Activated T-helper 1 cell treated with anti-CD3 and anti-CD28 coated beads, Interleukin-12 subunit alpha, Interleukin-12 subunit beta, Interleukin-2, Interleukin-4 antibody, amounts not matched to agents 30 ng/mL and 10 ng/mL and 1 ng/mL, durations not matched to agents 14 hours and 24 hours and 36 hours (primary cell): ENCODE data around the gene INMT. TPM values are rescaled to one million over a fixed set of nuclear protein-coding genes. Genes with fewer than 3 reads are reported as not detected.
A peak's percentile ranks its signal among the peaks of the same experiment; 100 is the strongest.

Experiments
- DNase-seq: peaks from one replicate; pipeline ENCODE4 v3.0.0; 2021; ENCODE audit warnings: low spot score
- H3K27ac Mint-ChIP-seq: one replicate; pipeline ENCODE4 v1.8.0; 2021; ENCODE audit warnings: mild to moderate bottlenecking, mixed read lengths
- H3K27me3 Mint-ChIP-seq: one replicate; pipeline ENCODE4 v1.8.0; 2022; ENCODE audit warnings: mild to moderate bottlenecking, moderate library complexity, mixed read lengths; ENCODE audit not compliant: insufficient read depth
- H3K36me3 Mint-ChIP-seq: one replicate; pipeline ENCODE4 v1.8.0; 2021; ENCODE audit warnings: low read depth, mixed read lengths
- H3K4me1 Mint-ChIP-seq: one replicate; pipeline ENCODE4 v1.8.0; 2021; ENCODE audit warnings: low read depth, mixed read lengths
- H3K4me3 Mint-ChIP-seq: one replicate; pipeline ENCODE4 v1.8.0; 2021; ENCODE audit warnings: mild to moderate bottlenecking, moderate library complexity, mixed read lengths
- H3K9me3 Mint-ChIP-seq: one replicate; pipeline ENCODE4 v1.8.0; 2021; ENCODE audit warnings: mixed read lengths
- intact Hi-C: fragments of 100-400 bp; cut with micrococcal nuclease; formaldehyde crosslinking; loops from one replicate; pipeline ENCODE4 v1.15.1; 2024
- total RNA-seq: library from RNA; stranded (reverse); gene quantifications from 2 replicates; pipeline ENCODE4 v1.2.3, GENCODE V29; 2022

Gene INMT
- total RNA-seq, 1 donor from 2014 or later = 0.23 TPM

DNA sequence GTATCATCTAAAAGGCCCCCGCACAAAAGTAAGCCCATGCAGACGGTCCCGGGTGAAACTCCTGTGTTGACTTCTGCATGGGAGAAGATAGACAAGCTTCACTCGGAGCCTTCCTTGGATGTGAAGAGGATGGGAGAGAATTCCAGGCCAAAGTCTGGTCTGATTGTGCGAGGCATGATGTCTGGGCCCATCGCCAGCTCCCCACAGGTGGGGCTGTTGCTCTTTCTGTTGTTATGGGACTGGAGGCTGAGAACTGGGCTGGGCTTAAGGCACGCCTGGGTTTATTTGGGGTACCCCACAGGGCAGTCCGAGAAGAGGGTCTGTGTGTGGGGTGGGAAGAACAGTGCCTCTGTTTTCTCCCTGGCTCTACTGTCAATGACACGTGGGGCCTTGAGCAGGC is 33.9 kb downstream of the INMT start:
- H3K4me3 Mint-ChIP-seq = no peak overlapping the region
- intact Hi-C loops = no loop called here
- no peaks in the 10 kb centered on the region for H3K27me3 Mint-ChIP-seq
- no peak overlapping the region for H3K27ac Mint-ChIP-seq
- no peak for DNase-seq
- no peaks in the 10 kb centered on the region for H3K4me1 Mint-ChIP-seq
- H3K36me3 Mint-ChIP-seq = no peaks in the 10 kb centered on the region
- no peaks in the 10 kb centered on the region for H3K9me3 Mint-ChIP-seq

GRCh38 chr7:30787486-30787885 is 35.6 kb downstream of the INMT start:
- Mint-ChIP-seq H3K27ac (no peak overlapping the region), H3K36me3 (no peaks in the 10 kb centered on the region), H3K27me3 (no peaks in the 10 kb centered on the region), H3K4me3 (no peak overlapping the region), H3K9me3 (no peaks in the 10 kb centered on the region), H3K4me1 (no peaks in the 10 kb centered on the region)
- no peak for DNase-seq
- intact Hi-C loops = no loop called here

DNA sequence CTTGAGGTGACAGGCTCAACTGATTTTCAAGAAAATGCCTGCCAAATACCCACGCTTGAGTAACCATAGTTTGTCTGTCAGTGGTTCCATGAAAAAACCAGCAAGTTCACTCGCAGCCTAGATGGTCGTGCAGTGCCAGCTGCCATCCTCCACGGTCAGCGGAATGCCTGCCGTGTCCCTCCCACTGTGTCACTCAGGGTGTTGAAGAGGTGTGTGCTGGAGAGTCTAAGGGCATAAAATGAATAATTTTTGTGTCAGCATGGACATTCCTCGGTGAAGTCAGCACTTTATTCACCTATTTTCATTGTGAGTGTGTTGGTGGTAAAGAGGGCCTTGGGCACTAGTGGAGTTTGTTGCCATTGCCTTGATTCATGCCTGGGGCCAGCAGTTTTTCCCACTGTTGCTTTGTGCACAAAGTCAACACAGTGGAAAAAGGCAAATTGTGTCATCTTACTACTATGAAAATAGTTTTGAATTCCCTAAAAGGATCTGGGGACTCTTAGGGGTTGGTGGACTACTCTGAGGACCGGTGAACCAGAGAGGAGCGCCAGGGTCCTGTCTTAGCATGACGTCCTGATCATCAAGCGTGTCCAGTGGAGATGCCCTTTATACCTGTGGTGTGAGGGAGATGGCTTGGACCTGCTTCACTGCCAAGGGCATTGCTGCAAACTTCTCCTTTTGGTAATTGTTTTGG is 36.9 kb downstream of the INMT start:
- no peaks in the 10 kb centered on the region for H3K36me3 Mint-ChIP-seq
- intact Hi-C loops = no loop called here
- H3K4me3 Mint-ChIP-seq = no peak overlapping the region
- no peak for DNase-seq
- H3K27ac Mint-ChIP-seq = no peak overlapping the region
- H3K9me3 Mint-ChIP-seq = no peaks in the 10 kb centered on the region
- H3K4me1 Mint-ChIP-seq = no peaks in the 10 kb centered on the region
- no peaks in the 10 kb centered on the region for H3K27me3 Mint-ChIP-seq

- no peak overlapping the region for H3K27ac Mint-ChIP-seq
- DNase-seq = no peak
- no peaks in the 10 kb centered on the region for H3K9me3 Mint-ChIP-seq
- H3K4me3 Mint-ChIP-seq = no peak overlapping the region
- no peaks in the 10 kb centered on the region for H3K27me3 Mint-ChIP-seq
- H3K4me1 Mint-ChIP-seq = no peaks in the 10 kb centered on the region
- no peaks in the 10 kb centered on the region for H3K36me3 Mint-ChIP-seq
- intact Hi-C loops = no loop called here
Observed at GRCh38 chr7:30789334-30789711, 37.4 kb downstream of the INMT start.

DNA sequence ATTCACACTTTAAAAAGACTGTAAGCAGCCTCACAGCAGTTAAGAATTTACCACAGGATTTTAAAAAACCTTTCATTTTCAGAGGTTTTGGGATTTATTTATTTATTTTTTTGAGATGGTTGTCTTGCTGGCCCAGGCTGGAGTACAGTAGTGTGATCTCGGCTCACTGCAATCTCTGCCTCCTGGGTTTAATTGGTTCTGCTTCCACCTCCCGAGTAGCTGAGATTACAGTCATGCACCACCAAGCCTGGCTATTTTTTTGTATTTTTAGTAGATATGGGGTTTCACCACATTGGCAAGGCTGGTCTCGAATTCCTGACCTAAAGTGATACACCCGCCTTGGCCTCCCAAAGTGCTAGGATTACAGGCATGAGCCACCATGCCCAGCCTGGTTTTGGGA is 38.4 kb downstream of the INMT start:
- H3K4me3 Mint-ChIP-seq = no peak overlapping the region
- no peaks in the 10 kb centered on the region for H3K9me3 Mint-ChIP-seq
- DNase-seq = no peak
- H3K27me3 Mint-ChIP-seq = no peaks in the 10 kb centered on the region
- intact Hi-C loops = no loop called here
- no peak overlapping the region for H3K27ac Mint-ChIP-seq
- H3K4me1 Mint-ChIP-seq = no peaks in the 10 kb centered on the region
- no peaks in the 10 kb centered on the region for H3K36me3 Mint-ChIP-seq

DNA sequence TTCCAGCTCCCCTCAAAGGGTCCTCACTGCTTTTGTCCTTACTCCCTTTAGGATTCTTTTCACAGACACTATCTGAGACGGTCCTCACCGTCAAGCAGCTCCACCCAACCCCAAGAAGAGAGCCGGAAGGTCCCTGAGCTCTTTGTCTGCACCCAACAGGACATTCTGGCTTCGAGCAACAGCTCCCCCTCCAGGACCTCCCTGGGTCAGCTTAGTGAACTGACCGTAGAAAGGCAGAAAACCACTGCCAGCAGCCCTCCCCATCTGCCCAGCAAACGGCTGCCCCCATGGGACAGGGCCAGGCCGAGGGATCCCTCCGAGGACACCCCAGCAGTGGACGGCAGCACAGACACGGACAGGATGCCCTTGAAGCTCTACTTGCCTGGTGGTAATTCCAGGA is 39.2 kb downstream of the INMT start:
- no peaks in the 10 kb centered on the region for H3K36me3 Mint-ChIP-seq
- DNase-seq = no peak
- no peaks in the 10 kb centered on the region for H3K9me3 Mint-ChIP-seq
- no peaks in the 10 kb centered on the region for H3K27me3 Mint-ChIP-seq
- H3K4me1 Mint-ChIP-seq = peaks cover 6% of the 10 kb centered on the region
- intact Hi-C loops = no loop called here
- H3K27ac Mint-ChIP-seq = no peak overlapping the region
- no peak overlapping the region for H3K4me3 Mint-ChIP-seq

- Mint-ChIP-seq H3K36me3 (no peaks in the 10 kb centered on the region), H3K4me1 (peaks cover 22% of the 10 kb centered on the region), H3K27me3 (no peaks in the 10 kb centered on the region), H3K4me3 (no peak overlapping the region), H3K27ac (no peak overlapping the region), H3K9me3 (no peaks in the 10 kb centered on the region)
- intact Hi-C loops = no loop called here
- no peak for DNase-seq
Observed at GRCh38 chr7:30795161-30795948, 43.4 kb downstream of the INMT start.

DNA sequence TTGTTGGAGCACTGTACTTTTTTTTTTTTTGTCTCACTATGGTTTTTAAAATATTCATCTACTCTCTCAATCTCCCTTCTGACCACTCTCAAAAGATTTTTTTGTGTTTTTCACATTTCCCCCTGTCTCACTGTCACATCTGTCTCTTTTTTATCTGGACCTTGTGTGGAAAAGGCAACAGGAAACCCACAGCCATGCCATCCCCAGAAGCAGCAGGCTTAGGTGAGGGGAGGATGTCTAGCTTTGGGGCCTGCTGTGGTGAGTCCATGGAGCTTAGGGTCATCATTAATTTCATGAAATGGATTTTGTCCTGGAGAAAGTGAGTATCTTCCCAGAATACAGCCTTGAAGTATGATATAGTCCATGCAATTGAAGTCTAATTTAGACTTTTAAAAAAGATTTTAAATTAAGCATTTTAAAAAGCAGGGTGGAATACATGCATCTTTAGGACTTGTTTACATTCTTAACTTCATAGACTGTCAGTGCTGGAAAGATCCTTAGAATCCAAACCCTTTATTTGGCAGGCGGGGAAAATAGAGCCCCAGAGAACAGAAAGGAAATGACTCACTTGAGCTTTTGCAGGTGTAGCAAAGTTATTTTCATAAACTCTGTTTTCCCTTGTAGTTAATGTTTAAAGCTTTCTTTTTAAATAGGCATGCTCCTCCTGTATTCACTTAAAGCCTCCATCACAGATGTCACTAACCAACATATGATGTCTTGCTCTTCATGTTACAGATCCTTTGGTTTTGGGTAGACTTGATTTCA is 44.4 kb downstream of the INMT start:
- Mint-ChIP-seq H3K27ac (peak overlapping the region; percentile 30), H3K4me1 (peaks cover 22% of the 10 kb centered on the region), H3K36me3 (no peaks in the 10 kb centered on the region), H3K9me3 (no peaks in the 10 kb centered on the region), H3K27me3 (no peaks in the 10 kb centered on the region), H3K4me3 (no peak overlapping the region)
- DNase-seq = no peak
- intact Hi-C loops = no loop called here

- Mint-ChIP-seq H3K4me3 (no peak overlapping the region), H3K9me3 (no peaks in the 10 kb centered on the region), H3K27me3 (no peaks in the 10 kb centered on the region), H3K27ac (no peak overlapping the region), H3K36me3 (no peaks in the 10 kb centered on the region), H3K4me1 (peaks cover 22% of the 10 kb centered on the region)
- DNase-seq = no peak
- intact Hi-C loops = no loop called here
Observed at GRCh38 chr7:30797176-30798040, 45.5 kb downstream of the INMT start.

DNA sequence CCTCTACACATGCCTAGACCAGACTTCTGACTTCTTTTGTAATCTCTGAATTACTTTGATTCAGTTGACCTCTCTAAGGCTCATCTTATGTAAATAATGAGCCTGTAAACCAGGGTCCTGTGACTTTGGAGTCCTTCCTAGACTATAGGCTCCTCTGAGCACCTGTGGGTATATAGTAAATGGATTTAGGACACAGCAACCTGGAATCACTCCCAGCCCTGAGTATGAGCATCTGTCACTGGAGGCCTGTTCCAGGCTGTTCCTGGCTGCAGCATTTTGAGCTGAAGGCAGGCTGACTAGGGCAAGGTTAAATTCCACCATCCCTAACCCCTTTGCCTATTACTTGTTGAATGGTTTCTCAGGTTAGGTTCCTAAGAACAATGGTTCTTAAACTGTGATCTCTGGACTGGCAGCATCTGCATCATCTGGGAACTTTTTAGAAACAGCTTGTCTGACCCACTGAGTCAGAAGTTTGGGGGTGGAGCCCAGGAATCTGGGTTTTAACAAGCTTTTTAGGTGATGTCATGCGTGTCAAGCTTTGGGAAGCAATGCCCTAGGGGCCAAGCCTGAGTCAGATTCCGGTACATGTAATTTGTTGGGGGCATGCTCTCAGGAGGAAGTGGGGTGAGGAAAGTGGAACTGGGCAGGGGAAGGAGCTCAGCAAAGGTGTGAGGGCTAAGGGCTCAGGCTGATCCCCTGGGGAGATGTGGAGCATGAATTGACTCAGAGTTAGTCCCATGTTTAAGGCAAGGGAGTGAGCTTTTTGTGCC is 47.5 kb downstream of the INMT start:
- intact Hi-C loops = no loop called here

DNA sequence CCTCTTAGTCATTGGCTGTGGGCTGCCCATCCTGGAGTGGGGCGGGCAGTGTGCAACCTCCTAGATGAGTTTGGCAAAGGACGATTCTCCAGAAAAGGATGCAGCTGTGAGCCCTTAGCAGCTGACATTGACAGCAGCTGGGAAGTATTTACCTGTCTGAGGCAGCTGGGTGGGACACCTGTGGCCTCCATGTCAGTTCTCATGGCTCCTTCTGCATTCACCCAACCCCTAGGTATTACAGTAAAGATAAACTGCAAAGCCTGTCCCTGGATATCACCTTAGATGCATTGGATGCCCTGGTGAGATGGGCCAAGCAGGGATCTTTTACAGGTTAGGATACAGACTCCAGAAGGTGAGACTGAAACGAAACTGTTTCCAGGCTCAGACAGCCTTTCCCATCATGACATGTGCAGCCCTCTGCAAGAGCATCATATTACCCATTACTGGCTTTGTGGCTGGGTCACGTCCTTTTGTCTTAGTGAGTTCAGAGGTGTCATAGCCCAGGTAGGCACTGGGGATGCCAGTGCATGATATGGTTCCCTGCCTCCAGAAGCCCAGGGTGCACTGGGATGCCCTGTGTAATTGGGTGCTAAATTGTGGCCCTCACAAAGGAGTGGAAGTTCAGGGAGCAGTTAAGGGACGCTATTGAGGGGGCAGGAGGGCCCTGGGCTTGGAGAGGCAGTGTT is 48.2 kb downstream of the INMT start:
- Mint-ChIP-seq H3K4me1 (peaks cover 22% of the 10 kb centered on the region), H3K36me3 (no peaks in the 10 kb centered on the region), H3K27me3 (peaks cover 1% of the 10 kb centered on the region), H3K27ac (no peak overlapping the region), H3K9me3 (no peaks in the 10 kb centered on the region), H3K4me3 (no peak overlapping the region)
- DNase-seq = no peak
- intact Hi-C loops = loop anchor here (1.0 to 10.0 kb wide), 5 partner anchors 115 to 322 kb away; partner anchors contain the start of gene AQP1

More for the DNA sequence above, 47.5 kb downstream of the INMT start:
- no peak overlapping the region for H3K27ac Mint-ChIP-seq
- no peak overlapping the region for H3K4me3 Mint-ChIP-seq
- H3K27me3 Mint-ChIP-seq = no peaks in the 10 kb centered on the region
- H3K36me3 Mint-ChIP-seq = no peaks in the 10 kb centered on the region
- H3K9me3 Mint-ChIP-seq = no peaks in the 10 kb centered on the region
- peaks cover 22% of the 10 kb centered on the region for H3K4me1 Mint-ChIP-seq
- no peak for DNase-seq
